ENCODE results near the gene AFF3. TPM values are rescaled to one million over a fixed set of nuclear protein-coding genes. Genes with fewer than 3 reads are reported as not detected.

Gene AFF3
- total and polyA plus RNA-seq, 2 of the 8 experiments (the other 6 are each of a cell fraction or from before 2014, with no cell fraction given), result 0.27 to 3.0 TPM

DNA sequence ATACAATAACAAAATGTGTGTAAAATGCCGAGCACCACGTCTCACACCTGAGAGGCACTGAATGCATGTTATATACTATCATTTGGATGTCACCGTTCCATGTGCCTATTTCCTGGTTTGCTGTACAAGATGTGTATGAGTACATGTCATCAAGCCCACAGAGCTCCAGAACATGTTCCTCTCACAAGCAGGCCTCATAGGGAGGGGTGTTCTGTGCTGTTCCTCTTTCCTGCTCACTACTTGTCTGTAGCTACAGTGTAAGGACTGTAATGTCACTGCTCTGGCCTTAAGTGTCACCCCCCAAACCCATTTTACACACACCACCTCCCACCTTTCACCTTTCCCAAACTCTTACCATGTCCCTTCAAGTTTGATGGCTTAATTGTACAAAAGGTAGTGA lies 1.8 kb downstream of the AFF3 start (continued):
- TF ChIP-seq RAD21 (IDR thresholded peaks at IDR 0.05 in 1 of 2, conservative IDR thresholded peaks at IDR 0.05 in 1 of 2; ENCODE audit: low read depth in 2 of 2, low read length in 2 of 2), result no peak
- TF ChIP-seq POLR2AphosphoS5 (IDR thresholded peaks at IDR 0.05; ENCODE audit: low read depth, low read length), result no peak
